ENCODE measurements around the gene ADGRL4.
"Not testable (repeated sequence)": the region's sequence is repeated elsewhere in the genome, so short reads cannot be mapped to it uniquely, and the experiment has no call there.

The ADGRL4 gene

GRCh38 chr1:78916986-78917385 is 89.5 kb downstream of the ADGRL4 start:
- DNase-seq = no peak

GRCh38 chr1:78913950-78914349 is 92.6 kb downstream of the ADGRL4 start:
- DNase-seq = no peak

GRCh38 chr1:78911956-78912880 is 94.3 kb downstream of the ADGRL4 start:
- DNase-seq = no peak

GRCh38 chr1:78902641-78903040 is 103.9 kb downstream of the ADGRL4 start:
- no peak for DNase-seq

- no peak for DNase-seq
These were observed 111.7 kb downstream of the ADGRL4 start for GRCh38 chr1:78894811-78895210.

GRCh38 chr1:78892260-78892840 is 114.2 kb downstream of the ADGRL4 start:
- no peak for DNase-seq

GRCh38 chr1:78887458-78887857 is 119.1 kb downstream of the ADGRL4 start:
- no peak for DNase-seq

- DNase-seq = no peak
These were observed 121.7 kb downstream of the ADGRL4 start for GRCh38 chr1:78884685-78885452.

- DNase-seq = no peak
These were observed 126.3 kb downstream of the ADGRL4 start for GRCh38 chr1:78880223-78880622.

- not testable (repeated sequence) for DNase-seq
These were observed 130.5 kb downstream of the ADGRL4 start for GRCh38 chr1:78875986-78876385.

GRCh38 chr1:78872801-78873200 is 133.7 kb downstream of the ADGRL4 start:
- not testable (repeated sequence) for DNase-seq

GRCh38 chr1:78871249-78871648 is 135.3 kb downstream of the ADGRL4 start:
- no peak for DNase-seq

- DNase-seq = no peak
These were observed 137.4 kb downstream of the ADGRL4 start for GRCh38 chr1:78869136-78869535.

GRCh38 chr1:78864175-78864574 is 142.4 kb downstream of the ADGRL4 start:
- no peak for DNase-seq

GRCh38 chr1:78856096-78856495 is 150.4 kb downstream of the ADGRL4 start:
- DNase-seq = no peak

GRCh38 chr1:78855258-78855657 is 151.3 kb downstream of the ADGRL4 start:
- DNase-seq = no peak

GRCh38 chr1:78854556-78854955 is 152.0 kb downstream of the ADGRL4 start:
- DNase-seq = no peak

GRCh38 chr1:78843546-78843945 is 163.0 kb downstream of the ADGRL4 start:
- DNase-seq = no peak

GRCh38 chr1:78843111-78843510 is 163.4 kb downstream of the ADGRL4 start:
- no peak for DNase-seq

GRCh38 chr1:78840453-78841271 is 165.9 kb downstream of the ADGRL4 start:
- DNase-seq = no peak

Data from DMS79 (cell line).